GM12878 (cell line): Measurements from ENCODE around the gene DCTPP1. TPM values are rescaled to one million over a fixed set of nuclear protein-coding genes. Genes with fewer than 3 reads are reported as not detected.

Experiments
- CHD1 ChIP-seq: IDR thresholded peaks from 2 replicates; pipeline ENCODE4 v1.6.1; 2012; ENCODE audit warnings: low read depth, low read length, improper control_type of control experiment
- EP300 ChIP-seq, 2 experiments: fragments of 150-350 bp in 1 of 2; IDR thresholded peaks; 2 replicates each; pipeline ENCODE4 v1.6.1; 2011 to 2012; ENCODE audit warnings: low read depth in 2 of 2, low read length in 2 of 2, borderline replicate concordance in 1 of 2, improper control_type of control experiment in 1 of 2, inconsistent platforms in 1 of 2; ENCODE audit not compliant: control insufficient read depth in 1 of 2
- FOS ChIP-seq: IDR thresholded peaks from 3 replicates; pipeline ENCODE4 v1.6.1; 2011; ENCODE audit warnings: borderline replicate concordance; ENCODE audit not compliant: insufficient read length; ENCODE audit errors: extremely low read depth
- MTA2 ChIP-seq: fragments of 450-650 bp; IDR thresholded peaks from 2 replicates; pipeline ENCODE4 v1.6.1; 2016; ENCODE audit warnings: low read depth, mild to moderate bottlenecking, moderate library complexity
- NR2F1 ChIP-seq: fragments of 450-650 bp; conservative IDR thresholded peaks from 2 replicates; pipeline ENCODE4 v1.6.1; 2017; ENCODE audit warnings: mild to moderate bottlenecking
- POLR2A ChIP-seq: IDR thresholded peaks from 2 replicates; pipeline ENCODE4 v1.6.1; 2011; ENCODE audit warnings: low read depth, mild to moderate bottlenecking, low read length
- POLR2AphosphoS5 ChIP-seq: IDR thresholded peaks from 2 replicates; pipeline ENCODE4 v1.6.1; 2011; ENCODE audit warnings: mild to moderate bottlenecking, low read length, inconsistent platforms
- SIN3A ChIP-seq: IDR thresholded peaks from 2 replicates; pipeline ENCODE4 v1.6.1; 2012; ENCODE audit warnings: low read depth, low read length, improper control_type of control experiment
- SMARCA5 ChIP-seq: fragments of 450-650 bp; IDR thresholded peaks from 2 replicates; pipeline ENCODE4 v1.6.1; 2017; ENCODE audit warnings: mild to moderate bottlenecking
- WRNIP1 ChIP-seq: IDR thresholded peaks from 2 replicates; pipeline ENCODE4 v1.6.1; 2011; ENCODE audit warnings: low read depth, low read length, improper control_type of control experiment, borderline replicate concordance
- YY1 ChIP-seq: IDR thresholded peaks from 2 replicates; pipeline ENCODE4 v1.6.1; 2011; ENCODE audit warnings: low read depth, mild to moderate bottlenecking, low read length
- ZNF207 ChIP-seq: fragments of 450-650 bp; IDR thresholded peaks from 2 replicates; pipeline ENCODE4 v1.6.1; 2014; ENCODE audit warnings: antibody characterized with exemption, mild to moderate bottlenecking, borderline replicate concordance
- ZNF274 ChIP-seq: IDR thresholded peaks from one replicate; pipeline ENCODE4 v1.8.0; 2011; ENCODE audit not compliant: insufficient read length, insufficient read depth
- polyA plus RNA-seq, 11 experiments: library from polyadenylated mRNA; depleted of rRNA in 4 of 11; unstranded in 6 of 11; stranded (reverse) in 5 of 11; fragments of >200 nt; fragmentation: Nextera tagmentation in 4 of 11; fragmentation: Illumina TruSeq in 1 of 11; extraction: Ambion mirVana in 4 of 11; extraction: Trizol in 1 of 11; gene quantifications; 1 replicate in 1 of 11; 2 replicates in 10 of 11; pipeline versions ENCODE4 v1.2.1 to v1.2.3, GENCODE V29; 2011 to 2016; ENCODE audit warnings: inconsistent platforms in 2 of 11, missing spikeins in 2 of 11, low read depth in 1 of 11
- total RNA-seq, 4 experiments: library from RNA; depleted of rRNA in 3 of 4; stranded (reverse); fragments of >200 nt in 3 of 4; fragmentation: Illumina TruSeq in 1 of 4; extraction: Trizol in 1 of 4; gene quantifications; 2 replicates each; pipeline versions ENCODE4 v1.2.1 to v1.2.3, GENCODE V29; 2013 to 2021
- TF ChIP-seq, protein P1 (sequence below): fragments of 450-650 bp; IDR thresholded peaks from 2 replicates; pipeline ENCODE4 v1.6.1; 2017; ENCODE audit warnings: mild to moderate bottlenecking, moderate library complexity
- TF ChIP-seq, protein P2 (sequence below), 3 experiments: IDR thresholded peaks in 2 of 3; conservative IDR thresholded peaks in 1 of 3; 2 replicates each; pipeline ENCODE4 v1.5.1; 2011; ENCODE audit warnings: low read depth in 3 of 3, low read length in 3 of 3, mild to moderate bottlenecking in 3 of 3, control low read depth in 2 of 3, moderate library complexity in 2 of 3, inconsistent platforms in 1 of 3, mixed read lengths in 1 of 3; ENCODE audit not compliant: control insufficient read depth in 2 of 3, insufficient read depth in 1 of 3; ENCODE audit errors: extremely low read depth in 1 of 3
- TF ChIP-seq, protein P3 (sequence below): fragments of 450-650 bp; IDR thresholded peaks from 2 replicates; pipeline ENCODE4 v1.6.1; 2017; ENCODE audit warnings: borderline replicate concordance
- TF ChIP-seq, protein P4 (sequence below): fragments of 450-650 bp; IDR thresholded peaks from 2 replicates; pipeline ENCODE4 v1.6.1; 2018; ENCODE audit warnings: borderline replicate concordance, mild to moderate bottlenecking; ENCODE audit not compliant: partially characterized antibody
- TF ChIP-seq, protein P5 (sequence below): IDR thresholded peaks from 2 replicates; pipeline ENCODE4 v1.6.1; 2011; ENCODE audit warnings: borderline replicate concordance, low read depth, mild to moderate bottlenecking, moderate library complexity, mixed read lengths, low read length; ENCODE audit not compliant: insufficient read depth; ENCODE audit errors: extremely low read length

Gene DCTPP1
- total and polyA plus RNA-seq, 10 of the 15 experiments (the other 5 are each of a cell fraction or from before 2014, with no cell fraction given) = 72.1 to 266 (median 157) TPM

DNA sequence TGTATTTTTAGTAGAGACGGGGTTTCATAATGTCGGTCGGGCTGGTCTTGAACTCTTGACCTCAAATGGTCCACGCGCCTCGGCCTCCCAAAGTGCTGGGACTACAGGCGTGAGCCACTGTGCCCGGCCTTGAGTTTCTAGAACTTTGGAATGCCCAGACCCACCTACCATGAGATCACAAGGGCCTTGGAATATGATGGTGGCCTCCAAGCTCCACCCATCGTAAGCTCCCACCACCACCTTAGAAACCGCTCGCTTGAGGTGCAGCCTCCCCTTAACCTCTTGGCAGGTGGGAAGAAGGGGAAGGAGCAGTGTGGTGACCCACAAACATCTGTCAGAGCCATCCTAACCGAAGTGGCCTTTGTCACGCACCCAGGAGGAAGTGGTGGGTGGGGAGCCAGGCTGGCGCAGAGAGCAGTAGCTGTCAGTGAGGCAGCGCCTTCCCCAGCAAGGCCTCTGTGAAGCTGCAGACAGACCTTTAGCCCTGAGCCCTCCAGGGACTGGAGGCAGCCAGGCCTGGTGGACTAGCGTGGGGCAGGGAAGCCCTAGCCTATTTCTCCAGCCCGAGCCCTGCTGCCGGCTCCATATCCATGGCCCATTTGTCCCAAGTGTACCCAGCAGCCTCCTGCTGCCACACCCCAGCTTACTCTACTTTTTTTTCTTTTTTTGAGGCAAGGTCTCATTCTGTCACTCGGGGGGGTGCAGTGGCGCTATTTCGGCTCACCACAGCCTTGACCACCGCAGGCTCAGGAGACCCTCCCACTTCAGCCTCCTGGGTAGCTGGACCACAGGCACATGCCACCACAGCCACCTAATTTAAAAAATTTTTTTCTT lies 28.9 kb upstream of the DCTPP1 start (continued):
- TF ChIP-seq, protein P1, sequence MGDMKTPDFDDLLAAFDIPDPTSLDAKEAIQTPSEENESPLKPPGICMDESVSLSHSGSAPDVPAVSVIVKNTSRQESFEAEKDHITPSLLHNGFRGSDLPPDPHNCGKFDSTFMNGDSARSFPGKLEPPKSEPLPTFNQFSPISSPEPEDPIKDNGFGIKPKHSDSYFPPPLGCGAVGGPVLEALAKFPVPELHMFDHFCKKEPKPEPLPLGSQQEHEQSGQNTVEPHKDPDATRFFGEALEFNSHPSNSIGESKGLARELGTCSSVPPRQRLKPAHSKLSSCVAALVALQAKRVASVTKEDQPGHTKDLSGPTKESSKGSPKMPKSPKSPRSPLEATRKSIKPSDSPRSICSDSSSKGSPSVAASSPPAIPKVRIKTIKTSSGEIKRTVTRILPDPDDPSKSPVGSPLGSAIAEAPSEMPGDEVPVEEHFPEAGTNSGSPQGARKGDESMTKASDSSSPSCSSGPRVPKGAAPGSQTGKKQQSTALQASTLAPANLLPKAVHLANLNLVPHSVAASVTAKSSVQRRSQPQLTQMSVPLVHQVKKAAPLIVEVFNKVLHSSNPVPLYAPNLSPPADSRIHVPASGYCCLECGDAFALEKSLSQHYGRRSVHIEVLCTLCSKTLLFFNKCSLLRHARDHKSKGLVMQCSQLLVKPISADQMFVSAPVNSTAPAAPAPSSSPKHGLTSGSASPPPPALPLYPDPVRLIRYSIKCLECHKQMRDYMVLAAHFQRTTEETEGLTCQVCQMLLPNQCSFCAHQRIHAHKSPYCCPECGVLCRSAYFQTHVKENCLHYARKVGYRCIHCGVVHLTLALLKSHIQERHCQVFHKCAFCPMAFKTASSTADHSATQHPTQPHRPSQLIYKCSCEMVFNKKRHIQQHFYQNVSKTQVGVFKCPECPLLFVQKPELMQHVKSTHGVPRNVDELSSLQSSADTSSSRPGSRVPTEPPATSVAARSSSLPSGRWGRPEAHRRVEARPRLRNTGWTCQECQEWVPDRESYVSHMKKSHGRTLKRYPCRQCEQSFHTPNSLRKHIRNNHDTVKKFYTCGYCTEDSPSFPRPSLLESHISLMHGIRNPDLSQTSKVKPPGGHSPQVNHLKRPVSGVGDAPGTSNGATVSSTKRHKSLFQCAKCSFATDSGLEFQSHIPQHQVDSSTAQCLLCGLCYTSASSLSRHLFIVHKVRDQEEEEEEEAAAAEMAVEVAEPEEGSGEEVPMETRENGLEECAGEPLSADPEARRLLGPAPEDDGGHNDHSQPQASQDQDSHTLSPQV = 0 out of 2 replicates have a peak, but pooled peaks have one; percentile 58
- no peak for TF ChIP-seq FOS
- peak; percentile 96 for TF ChIP-seq MTA2
- TF ChIP-seq YY1 = peak; percentile 53; the same call in 1 of the 2 replicates
- TF ChIP-seq NR2F1 = peak; percentile 99
- TF ChIP-seq EP300 (IDR thresholded peaks at IDR 0.05; ENCODE audit: borderline replicate concordance in 1 of 2, control insufficient read depth in 1 of 2, low read depth in 2 of 2, low read length in 2 of 2) = peak; percentile 99 to 100
- no peak for TF ChIP-seq ZNF207
- TF ChIP-seq WRNIP1 = no peak
- TF ChIP-seq POLR2A = peak; percentile 96
- TF ChIP-seq, protein P2, sequence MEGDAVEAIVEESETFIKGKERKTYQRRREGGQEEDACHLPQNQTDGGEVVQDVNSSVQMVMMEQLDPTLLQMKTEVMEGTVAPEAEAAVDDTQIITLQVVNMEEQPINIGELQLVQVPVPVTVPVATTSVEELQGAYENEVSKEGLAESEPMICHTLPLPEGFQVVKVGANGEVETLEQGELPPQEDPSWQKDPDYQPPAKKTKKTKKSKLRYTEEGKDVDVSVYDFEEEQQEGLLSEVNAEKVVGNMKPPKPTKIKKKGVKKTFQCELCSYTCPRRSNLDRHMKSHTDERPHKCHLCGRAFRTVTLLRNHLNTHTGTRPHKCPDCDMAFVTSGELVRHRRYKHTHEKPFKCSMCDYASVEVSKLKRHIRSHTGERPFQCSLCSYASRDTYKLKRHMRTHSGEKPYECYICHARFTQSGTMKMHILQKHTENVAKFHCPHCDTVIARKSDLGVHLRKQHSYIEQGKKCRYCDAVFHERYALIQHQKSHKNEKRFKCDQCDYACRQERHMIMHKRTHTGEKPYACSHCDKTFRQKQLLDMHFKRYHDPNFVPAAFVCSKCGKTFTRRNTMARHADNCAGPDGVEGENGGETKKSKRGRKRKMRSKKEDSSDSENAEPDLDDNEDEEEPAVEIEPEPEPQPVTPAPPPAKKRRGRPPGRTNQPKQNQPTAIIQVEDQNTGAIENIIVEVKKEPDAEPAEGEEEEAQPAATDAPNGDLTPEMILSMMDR (IDR thresholded peaks at IDR 0.05 in 2 of 3, conservative IDR thresholded peaks at IDR 0.05 in 1 of 3; ENCODE audit: control insufficient read depth in 2 of 3, extremely low read depth in 1 of 3, insufficient read depth in 1 of 3, low read depth in 3 of 3, low read length in 3 of 3) = no peak
- TF ChIP-seq SIN3A = peak; percentile 15; the same call in 1 of the 2 replicates
- TF ChIP-seq, protein P3, sequence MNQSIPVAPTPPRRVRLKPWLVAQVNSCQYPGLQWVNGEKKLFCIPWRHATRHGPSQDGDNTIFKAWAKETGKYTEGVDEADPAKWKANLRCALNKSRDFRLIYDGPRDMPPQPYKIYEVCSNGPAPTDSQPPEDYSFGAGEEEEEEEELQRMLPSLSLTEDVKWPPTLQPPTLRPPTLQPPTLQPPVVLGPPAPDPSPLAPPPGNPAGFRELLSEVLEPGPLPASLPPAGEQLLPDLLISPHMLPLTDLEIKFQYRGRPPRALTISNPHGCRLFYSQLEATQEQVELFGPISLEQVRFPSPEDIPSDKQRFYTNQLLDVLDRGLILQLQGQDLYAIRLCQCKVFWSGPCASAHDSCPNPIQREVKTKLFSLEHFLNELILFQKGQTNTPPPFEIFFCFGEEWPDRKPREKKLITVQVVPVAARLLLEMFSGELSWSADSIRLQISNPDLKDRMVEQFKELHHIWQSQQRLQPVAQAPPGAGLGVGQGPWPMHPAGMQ = peak; percentile 82
- TF ChIP-seq, protein P4, sequence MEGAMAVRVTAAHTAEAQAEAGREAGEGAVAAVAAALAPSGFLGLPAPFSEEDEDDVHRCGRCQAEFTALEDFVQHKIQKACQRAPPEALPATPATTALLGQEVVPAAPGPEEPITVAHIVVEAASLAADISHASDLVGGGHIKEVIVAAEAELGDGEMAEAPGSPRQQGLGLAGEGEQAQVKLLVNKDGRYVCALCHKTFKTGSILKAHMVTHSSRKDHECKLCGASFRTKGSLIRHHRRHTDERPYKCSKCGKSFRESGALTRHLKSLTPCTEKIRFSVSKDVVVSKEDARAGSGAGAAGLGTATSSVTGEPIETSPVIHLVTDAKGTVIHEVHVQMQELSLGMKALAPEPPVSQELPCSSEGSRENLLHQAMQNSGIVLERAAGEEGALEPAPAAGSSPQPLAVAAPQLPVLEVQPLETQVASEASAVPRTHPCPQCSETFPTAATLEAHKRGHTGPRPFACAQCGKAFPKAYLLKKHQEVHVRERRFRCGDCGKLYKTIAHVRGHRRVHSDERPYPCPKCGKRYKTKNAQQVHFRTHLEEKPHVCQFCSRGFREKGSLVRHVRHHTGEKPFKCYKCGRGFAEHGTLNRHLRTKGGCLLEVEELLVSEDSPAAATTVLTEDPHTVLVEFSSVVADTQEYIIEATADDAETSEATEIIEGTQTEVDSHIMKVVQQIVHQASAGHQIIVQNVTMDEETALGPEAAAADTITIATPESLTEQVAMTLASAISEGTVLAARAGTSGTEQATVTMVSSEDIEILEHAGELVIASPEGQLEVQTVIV = no peak
- TF ChIP-seq SMARCA5 = peak; percentile 12
- TF ChIP-seq, protein P5, sequence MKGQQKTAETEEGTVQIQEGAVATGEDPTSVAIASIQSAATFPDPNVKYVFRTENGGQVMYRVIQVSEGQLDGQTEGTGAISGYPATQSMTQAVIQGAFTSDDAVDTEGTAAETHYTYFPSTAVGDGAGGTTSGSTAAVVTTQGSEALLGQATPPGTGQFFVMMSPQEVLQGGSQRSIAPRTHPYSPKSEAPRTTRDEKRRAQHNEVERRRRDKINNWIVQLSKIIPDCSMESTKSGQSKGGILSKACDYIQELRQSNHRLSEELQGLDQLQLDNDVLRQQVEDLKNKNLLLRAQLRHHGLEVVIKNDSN = no peak
- TF ChIP-seq CHD1 = peak; percentile 78; the same call in 1 of the 2 replicates
- TF ChIP-seq POLR2AphosphoS5 = peak; percentile 92
- TF ChIP-seq ZNF274 = no peak
